ENCODE results near the gene GAPDH.

- TF ChIP-seq CTCF (IDR thresholded peaks at IDR 0.05) (no peak), POLR2AphosphoS5 (IDR thresholded peaks at IDR 0.05) (no peak)
Measured at GRCh38 chr12:6559500-6559899, 25.2 kb downstream of the GAPDH start.

Measured in transverse colon (tissue), 4 donors.